ENCODE data around the gene NSG1. TPM values are rescaled to one million over a fixed set of nuclear protein-coding genes. Genes with fewer than 3 reads are reported as not detected.

The NSG1 gene
- total and polyA plus RNA-seq, 4 donors, result 145 to 362 (median 248) TPM

GRCh38 chr4:4386296-4386735, 586 bp upstream of the NSG1 start:
- DNase-seq (ENCODE audit: low read depth in 4 of 6, low spot score in 6 of 6), result peak in 2 of 6 donors; percentile 89 to 94
- 0% methylated on average over 36 of the region's 36 CpGs for WGBS (ENCODE audit: insufficient coverage)
- H3K27me3 ChIP-seq (ENCODE audit: control insufficient read depth, insufficient read depth, low read length), result peaks cover 26% of the 10 kb centered on the region
- peaks cover 25% of the 10 kb centered on the region for H3K36me3 ChIP-seq (ENCODE audit: control insufficient read depth, insufficient read depth, low read length)
- peaks cover 38% of the 10 kb centered on the region for H3K4me1 ChIP-seq (ENCODE audit: control insufficient read depth, insufficient read depth, low read length)
- H3K9me3 ChIP-seq (ENCODE audit: control insufficient read depth, insufficient read depth, low read length), result no peaks in the 10 kb centered on the region
- no peak overlapping the region for H3K27ac ChIP-seq (ENCODE audit: low read depth, low read length)
- peak overlapping the region; percentile 52 for H3K4me3 ChIP-seq (ENCODE audit: low read depth, low read length)

- Histone ChIP-seq H3K36me3 (ENCODE audit: control insufficient read depth, insufficient read depth, low read length) (peaks cover 39% of the 10 kb centered on the region), H3K4me1 (ENCODE audit: control insufficient read depth, insufficient read depth, low read length) (peaks cover 38% of the 10 kb centered on the region), H3K9me3 (ENCODE audit: control insufficient read depth, insufficient read depth, low read length) (no peaks in the 10 kb centered on the region), H3K27me3 (ENCODE audit: control insufficient read depth, insufficient read depth, low read length) (peaks cover 26% of the 10 kb centered on the region), H3K4me3 (ENCODE audit: low read depth, low read length) (peak overlapping the region; percentile 52), H3K27ac (ENCODE audit: low read depth, low read length) (no peak overlapping the region)
- DNase-seq (ENCODE audit: low read depth in 4 of 6, low spot score in 6 of 6), result peak in 2 of 6 donors; percentile 80 to 82
- 2% methylated on average over 62 of the region's 62 CpGs for WGBS (ENCODE audit: insufficient coverage)
Observed at GRCh38 chr4:4387531-4388310, 819 bp downstream of the NSG1 start.

DNA sequence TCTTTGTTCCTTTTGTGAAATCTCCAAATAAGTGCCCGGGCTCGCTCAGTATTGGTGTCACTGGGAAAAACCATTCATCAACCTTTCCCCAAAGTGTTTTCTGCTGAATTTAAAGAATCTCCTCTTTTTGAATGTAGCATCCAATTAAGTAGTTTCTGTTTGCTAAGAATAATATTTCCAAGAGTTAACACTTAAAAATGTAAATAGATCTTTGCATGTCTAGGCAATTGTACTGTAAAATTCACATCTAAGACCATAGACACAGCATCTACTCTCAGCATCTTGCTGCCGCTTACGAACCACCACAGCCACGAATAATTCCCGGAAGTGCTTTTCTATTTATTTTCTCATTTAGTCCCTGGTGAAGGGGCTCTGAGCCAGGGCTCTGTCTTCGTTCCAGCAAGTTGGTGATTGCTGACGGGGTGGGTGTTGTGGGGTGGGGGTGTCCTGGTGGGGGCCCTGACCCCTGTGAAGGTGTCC, 1.4 kb downstream of the NSG1 start:
- Histone ChIP-seq H3K4me3 (ENCODE audit: low read depth, low read length) (peak overlapping the region; percentile 52), H3K4me1 (ENCODE audit: control insufficient read depth, insufficient read depth, low read length) (peaks cover 38% of the 10 kb centered on the region), H3K9me3 (ENCODE audit: control insufficient read depth, insufficient read depth, low read length) (no peaks in the 10 kb centered on the region), H3K27me3 (ENCODE audit: control insufficient read depth, insufficient read depth, low read length) (peaks cover 26% of the 10 kb centered on the region), H3K36me3 (ENCODE audit: control insufficient read depth, insufficient read depth, low read length) (peaks cover 45% of the 10 kb centered on the region), H3K27ac (ENCODE audit: low read depth, low read length) (no peak overlapping the region)
- DNase-seq (ENCODE audit: low read depth in 4 of 6, low spot score in 6 of 6), result peak in 1 of 6 donors; percentile 73
- 53% methylated on average over 3 of the region's 8 CpGs for WGBS (ENCODE audit: insufficient coverage)

DNA sequence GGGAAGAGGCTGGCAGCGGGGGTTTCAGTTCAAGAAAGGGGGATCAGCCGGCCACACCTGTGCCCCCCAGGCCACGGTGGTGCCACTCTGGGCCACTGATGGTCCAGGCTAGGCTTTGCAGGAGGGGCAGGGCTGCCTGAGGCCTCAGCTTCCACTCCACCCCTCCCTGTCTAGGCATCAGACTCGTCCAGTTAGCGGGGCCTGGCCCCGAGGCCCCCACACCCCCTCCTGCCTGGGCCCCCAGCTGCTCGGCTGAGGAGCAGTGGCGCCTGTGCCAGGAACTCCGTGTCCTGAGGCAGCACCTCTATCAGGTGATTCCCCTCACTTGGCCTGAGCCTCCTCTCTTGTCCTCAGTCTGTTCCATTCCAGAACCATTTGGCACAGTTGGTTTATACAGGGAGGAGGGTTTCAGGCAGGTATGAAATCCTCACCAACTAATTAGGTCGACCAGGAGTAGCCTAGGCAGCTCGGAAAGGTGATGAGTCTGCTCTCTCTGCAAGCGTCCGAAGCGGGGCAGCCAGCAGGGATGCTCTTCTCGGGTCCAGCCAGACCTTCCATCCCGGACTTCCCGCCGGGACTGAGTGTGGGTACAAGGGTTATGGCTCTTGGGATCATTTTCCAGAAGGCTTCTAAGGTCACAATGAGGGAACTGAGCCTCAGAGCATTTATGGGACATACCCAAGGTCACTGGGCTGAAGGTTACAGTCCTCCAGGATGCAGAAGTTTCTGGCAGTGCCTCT, 2.1 kb downstream of the NSG1 start:
- peaks cover 50% of the 10 kb centered on the region for H3K36me3 ChIP-seq (ENCODE audit: control insufficient read depth, insufficient read depth, low read length)
- DNase-seq (ENCODE audit: low read depth in 4 of 6, low spot score in 6 of 6), result no peak
- no peak overlapping the region for H3K4me3 ChIP-seq (ENCODE audit: low read depth, low read length)

DNA sequence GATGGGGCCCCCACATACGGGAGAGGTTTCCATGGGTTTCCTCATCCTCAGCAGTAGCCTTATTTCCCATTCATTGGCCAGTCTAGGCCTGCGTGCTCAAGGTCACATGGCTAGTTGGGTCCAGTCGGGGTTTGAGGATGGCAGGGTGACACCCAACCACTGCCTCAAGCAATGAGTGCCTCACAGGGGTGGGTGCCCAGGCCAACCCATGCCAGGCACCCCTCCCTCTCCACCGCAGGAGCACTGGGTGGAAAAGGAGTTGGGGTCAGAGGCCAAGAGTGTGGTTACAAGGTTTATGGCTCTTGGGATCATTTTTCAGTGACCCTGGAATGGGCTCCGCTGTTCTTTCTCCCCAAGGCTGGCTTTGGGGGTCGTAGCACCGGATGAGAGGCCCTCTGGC, 3.1 kb downstream of the NSG1 start:
- WGBS (ENCODE audit: insufficient coverage), result 74% methylated on average over 4 of the region's 7 CpGs
- no peak overlapping the region for H3K4me3 ChIP-seq (ENCODE audit: low read depth, low read length)
- H3K27ac ChIP-seq (ENCODE audit: low read depth, low read length), result no peak overlapping the region
- peaks cover 17% of the 10 kb centered on the region for H3K27me3 ChIP-seq (ENCODE audit: control insufficient read depth, insufficient read depth, low read length)
- H3K9me3 ChIP-seq (ENCODE audit: control insufficient read depth, insufficient read depth, low read length), result no peaks in the 10 kb centered on the region
- H3K4me1 ChIP-seq (ENCODE audit: control insufficient read depth, insufficient read depth, low read length), result peaks cover 51% of the 10 kb centered on the region
- peaks cover 56% of the 10 kb centered on the region for H3K36me3 ChIP-seq (ENCODE audit: control insufficient read depth, insufficient read depth, low read length)
- DNase-seq (ENCODE audit: low read depth in 4 of 6, low spot score in 6 of 6), result no peak

More for the DNA sequence above, 2.1 kb downstream of the NSG1 start:
- H3K27me3 ChIP-seq (ENCODE audit: control insufficient read depth, insufficient read depth, low read length), result peaks cover 26% of the 10 kb centered on the region
- no peaks in the 10 kb centered on the region for H3K9me3 ChIP-seq (ENCODE audit: control insufficient read depth, insufficient read depth, low read length)
- WGBS (ENCODE audit: insufficient coverage), result 71% methylated on average over 12 of the region's 18 CpGs
- no peak overlapping the region for H3K27ac ChIP-seq (ENCODE audit: low read depth, low read length)
- H3K4me1 ChIP-seq (ENCODE audit: control insufficient read depth, insufficient read depth, low read length), result peaks cover 43% of the 10 kb centered on the region

DNA sequence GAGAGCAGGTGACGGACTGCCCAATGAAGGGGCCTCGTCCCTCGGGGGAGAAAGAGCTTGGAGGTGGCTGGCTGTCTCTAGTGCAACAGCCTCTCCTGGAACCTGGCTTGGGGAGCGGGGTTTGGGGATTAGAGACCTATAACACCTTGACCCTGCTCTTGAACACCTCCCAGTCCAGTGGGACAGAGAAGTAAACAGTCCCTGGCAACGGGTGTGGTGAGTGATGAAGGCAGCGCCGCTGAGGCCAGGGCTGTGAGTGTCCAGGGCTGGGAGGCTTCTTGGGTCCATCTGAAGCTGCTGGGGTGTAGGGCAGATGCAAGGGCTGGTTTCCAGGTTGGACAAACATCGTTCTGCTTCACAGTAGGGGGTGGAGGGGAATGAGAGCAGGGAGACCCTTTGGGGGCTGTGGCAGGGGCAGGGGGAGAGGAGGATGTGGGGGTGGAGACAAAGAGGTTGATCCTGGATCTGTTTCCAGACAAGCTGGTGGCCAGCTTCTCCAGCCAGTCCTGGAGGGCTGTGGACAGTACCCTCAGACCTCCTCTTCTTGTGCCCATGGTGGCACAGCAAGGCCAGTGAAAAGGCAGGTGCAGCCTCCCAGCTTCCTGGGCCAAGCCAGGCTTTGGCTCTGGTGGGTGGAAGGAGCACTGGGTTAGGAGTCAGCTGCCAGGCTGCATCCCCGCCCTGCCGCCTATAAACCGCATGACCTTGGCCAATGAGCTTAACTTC, 3.8 kb downstream of the NSG1 start:
- H3K9me3 ChIP-seq (ENCODE audit: control insufficient read depth, insufficient read depth, low read length), result no peaks in the 10 kb centered on the region
- H3K4me3 ChIP-seq (ENCODE audit: low read depth, low read length), result no peak overlapping the region
- peaks cover 52% of the 10 kb centered on the region for H3K4me1 ChIP-seq (ENCODE audit: control insufficient read depth, insufficient read depth, low read length)
- no peak for DNase-seq (ENCODE audit: low read depth in 4 of 6, low spot score in 6 of 6)
- H3K27me3 ChIP-seq (ENCODE audit: control insufficient read depth, insufficient read depth, low read length), result peaks cover 12% of the 10 kb centered on the region
- H3K36me3 ChIP-seq (ENCODE audit: control insufficient read depth, insufficient read depth, low read length), result peaks cover 56% of the 10 kb centered on the region
- H3K27ac ChIP-seq (ENCODE audit: low read depth, low read length), result no peak overlapping the region
- 84% methylated on average over 8 of the region's 11 CpGs for WGBS (ENCODE audit: insufficient coverage)

DNA sequence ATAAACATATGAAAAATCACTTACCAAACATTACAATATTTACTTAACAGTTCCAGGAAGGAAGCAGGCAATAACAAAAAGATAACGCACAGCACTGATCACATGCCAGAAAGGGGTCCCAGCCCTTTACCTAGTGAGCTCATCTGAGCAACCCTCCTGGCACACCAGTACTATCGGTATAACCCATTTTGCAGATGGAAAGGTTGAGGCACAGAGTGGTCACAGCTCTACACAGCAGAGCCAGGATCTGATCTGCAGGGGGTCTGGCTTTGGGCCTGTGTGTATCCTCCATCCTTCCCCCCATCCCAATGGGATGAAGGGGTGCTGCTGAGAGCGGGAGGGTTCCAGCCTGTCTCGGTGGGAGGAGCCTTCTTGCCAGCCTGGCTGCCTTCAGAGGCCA, 5.0 kb downstream of the NSG1 start:
- DNase-seq (ENCODE audit: low read depth in 4 of 6, low spot score in 6 of 6), result no peak
- H3K4me1 ChIP-seq (ENCODE audit: control insufficient read depth, insufficient read depth, low read length), result peaks cover 55% of the 10 kb centered on the region
- H3K27me3 ChIP-seq (ENCODE audit: control insufficient read depth, insufficient read depth, low read length), result peaks cover 5% of the 10 kb centered on the region
- no peak overlapping the region for H3K4me3 ChIP-seq (ENCODE audit: low read depth, low read length)
- peaks cover 62% of the 10 kb centered on the region for H3K36me3 ChIP-seq (ENCODE audit: control insufficient read depth, insufficient read depth, low read length)
- H3K27ac ChIP-seq (ENCODE audit: low read depth, low read length), result no peak overlapping the region
- 91% methylated on average over 2 of the region's 4 CpGs for WGBS (ENCODE audit: insufficient coverage)
- no peaks in the 10 kb centered on the region for H3K9me3 ChIP-seq (ENCODE audit: control insufficient read depth, insufficient read depth, low read length)

- no peaks in the 10 kb centered on the region for H3K9me3 ChIP-seq (ENCODE audit: control insufficient read depth, insufficient read depth, low read length)
- H3K4me3 ChIP-seq (ENCODE audit: low read depth, low read length), result no peak overlapping the region
- peaks cover 70% of the 10 kb centered on the region for H3K36me3 ChIP-seq (ENCODE audit: control insufficient read depth, insufficient read depth, low read length)
- H3K27ac ChIP-seq (ENCODE audit: low read depth, low read length), result no peak overlapping the region
- peaks cover 4% of the 10 kb centered on the region for H3K27me3 ChIP-seq (ENCODE audit: control insufficient read depth, insufficient read depth, low read length)
- DNase-seq (ENCODE audit: low read depth in 4 of 6, low spot score in 6 of 6), result no peak
- H3K4me1 ChIP-seq (ENCODE audit: control insufficient read depth, insufficient read depth, low read length), result peaks cover 52% of the 10 kb centered on the region
- WGBS (ENCODE audit: insufficient coverage), result 99% methylated on average over 10 of the region's 13 CpGs
Observed at GRCh38 chr4:4392501-4393183, 5.7 kb downstream of the NSG1 start.

- H3K27ac ChIP-seq (ENCODE audit: low read depth, low read length), result no peak overlapping the region
Observed at GRCh38 chr4:4394644-4395043, 7.7 kb downstream of the NSG1 start.

More at GRCh38 chr4:4394644-4395043, 7.7 kb downstream of the NSG1 start:
- H3K27me3 ChIP-seq (ENCODE audit: control insufficient read depth, insufficient read depth, low read length), result no peaks in the 10 kb centered on the region
- DNase-seq (ENCODE audit: low read depth in 4 of 6, low spot score in 6 of 6), result peak in 2 of 6 donors; percentile 23 to 29
- WGBS (ENCODE audit: insufficient coverage), result 42% methylated on average over 7 of the region's 9 CpGs
- peaks cover 40% of the 10 kb centered on the region for H3K4me1 ChIP-seq (ENCODE audit: control insufficient read depth, insufficient read depth, low read length)
- peaks cover 66% of the 10 kb centered on the region for H3K36me3 ChIP-seq (ENCODE audit: control insufficient read depth, insufficient read depth, low read length)
- H3K9me3 ChIP-seq (ENCODE audit: control insufficient read depth, insufficient read depth, low read length), result no peaks in the 10 kb centered on the region
- no peak overlapping the region for H3K4me3 ChIP-seq (ENCODE audit: low read depth, low read length)

All from spinal cord (tissue), 10 donors.